Measurements from ENCODE around the gene UPK1A. TPM values are rescaled to one million over a fixed set of nuclear protein-coding genes. Genes with fewer than 3 reads are reported as not detected.
A peak's percentile ranks its signal among the peaks of the same experiment; 100 is the strongest.

UPK1A gene
- total and polyA plus RNA-seq, 10 of the 15 experiments (the other 5 are each of a cell fraction or from before 2014, with no cell fraction given): 0.15 to 1.9 (median 0.26) TPM; not detected in 7

- TF ChIP-seq CTCF (IDR thresholded peaks at IDR 0.05 in 2 of 3, conservative IDR thresholded peaks at IDR 0.05 in 1 of 3; ENCODE audit: control insufficient read depth in 2 of 3, extremely low read depth in 1 of 3, insufficient read depth in 1 of 3, low read depth in 3 of 3, low read length in 3 of 3) (peak; percentile 99), CUX1 (IDR thresholded peaks at IDR 0.05; ENCODE audit: insufficient replicate concordance, low read depth, low read length) (no peak), PKNOX1 (IDR thresholded peaks at IDR 0.05) (peak; percentile 60), TCF3 (IDR thresholded peaks at IDR 0.05; ENCODE audit: borderline replicate concordance, insufficient read depth, low read depth, low read length) (no peak), BCLAF1 (IDR thresholded peaks at IDR 0.05) (no peak), SMAD5 (IDR thresholded peaks at IDR 0.05; ENCODE audit: low read depth) (no peak), RCOR1 (conservative IDR thresholded peaks at IDR 0.05; ENCODE audit: low read depth, low read length) (no peak), JUNB (IDR thresholded peaks at IDR 0.05) (no peak), ZBTB33 (IDR thresholded peaks at IDR 0.05) (no peak), RAD21 (IDR thresholded peaks at IDR 0.05; ENCODE audit: insufficient read depth, low read depth, low read length) (peak; percentile 99), KLF5 (IDR thresholded peaks at IDR 0.05; ENCODE audit: partially characterized antibody) (no peak), NFYA (IDR thresholded peaks at IDR 0.05; ENCODE audit: borderline replicate concordance, low read depth, low read length) (no peak), RUNX3 (IDR thresholded peaks at IDR 0.05; ENCODE audit: low read length) (no peak), ASH2L (IDR thresholded peaks at IDR 0.05; ENCODE audit: borderline replicate concordance, low read depth) (no peak), CREM (IDR thresholded peaks at IDR 0.05; ENCODE audit: low read depth) (no peak), HDAC6 (IDR thresholded peaks at IDR 0.05; ENCODE audit: unreplicated experiment) (no peak)
Observed at GRCh38 chr19:35693835-35694599, 27.7 kb downstream of the UPK1A start (continued).
